ENCODE measurements around the gene TMEM163.

The TMEM163 gene

GRCh38 chr2:134739879-134740301 is 21.1 kb upstream of the TMEM163 start:
- no peak overlapping the region for H3K27ac ChIP-seq (ENCODE audit: low read length)
- H3K9me3 ChIP-seq (ENCODE audit: control insufficient read depth, insufficient read depth, low read length), result no peaks in the 10 kb centered on the region
- no CpG with 5 or more reads among the region's 6 CpGs for WGBS (ENCODE audit: insufficient coverage, insufficient read length)
- no peaks in the 10 kb centered on the region for H3K27me3 ChIP-seq (ENCODE audit: control insufficient read depth, insufficient read depth, low read length)
- no peaks in the 10 kb centered on the region for H3K36me3 ChIP-seq (ENCODE audit: control insufficient read depth, insufficient read depth, low read length)
- no peak overlapping the region for H3K4me3 ChIP-seq (ENCODE audit: low read length)
- DNase-seq (ENCODE audit: low read depth, low spot score), result no peak
- H3K4me1 ChIP-seq (ENCODE audit: control insufficient read depth, insufficient read depth, low read length), result no peaks in the 10 kb centered on the region

- Histone ChIP-seq H3K4me1 (ENCODE audit: control insufficient read depth, insufficient read depth, low read length) (no peaks in the 10 kb centered on the region), H3K4me3 (ENCODE audit: low read length) (no peak overlapping the region), H3K36me3 (ENCODE audit: control insufficient read depth, insufficient read depth, low read length) (no peaks in the 10 kb centered on the region), H3K27me3 (ENCODE audit: control insufficient read depth, insufficient read depth, low read length) (no peaks in the 10 kb centered on the region), H3K27ac (ENCODE audit: low read length) (no peak overlapping the region), H3K9me3 (ENCODE audit: control insufficient read depth, insufficient read depth, low read length) (no peaks in the 10 kb centered on the region)
- no peak for DNase-seq (ENCODE audit: low read depth, low spot score)
- WGBS (ENCODE audit: insufficient coverage, insufficient read length), result no CpG with 5 or more reads among the region's 1 CpG
Measured at GRCh38 chr2:134739236-134739878, 20.6 kb upstream of the TMEM163 start.

DNA sequence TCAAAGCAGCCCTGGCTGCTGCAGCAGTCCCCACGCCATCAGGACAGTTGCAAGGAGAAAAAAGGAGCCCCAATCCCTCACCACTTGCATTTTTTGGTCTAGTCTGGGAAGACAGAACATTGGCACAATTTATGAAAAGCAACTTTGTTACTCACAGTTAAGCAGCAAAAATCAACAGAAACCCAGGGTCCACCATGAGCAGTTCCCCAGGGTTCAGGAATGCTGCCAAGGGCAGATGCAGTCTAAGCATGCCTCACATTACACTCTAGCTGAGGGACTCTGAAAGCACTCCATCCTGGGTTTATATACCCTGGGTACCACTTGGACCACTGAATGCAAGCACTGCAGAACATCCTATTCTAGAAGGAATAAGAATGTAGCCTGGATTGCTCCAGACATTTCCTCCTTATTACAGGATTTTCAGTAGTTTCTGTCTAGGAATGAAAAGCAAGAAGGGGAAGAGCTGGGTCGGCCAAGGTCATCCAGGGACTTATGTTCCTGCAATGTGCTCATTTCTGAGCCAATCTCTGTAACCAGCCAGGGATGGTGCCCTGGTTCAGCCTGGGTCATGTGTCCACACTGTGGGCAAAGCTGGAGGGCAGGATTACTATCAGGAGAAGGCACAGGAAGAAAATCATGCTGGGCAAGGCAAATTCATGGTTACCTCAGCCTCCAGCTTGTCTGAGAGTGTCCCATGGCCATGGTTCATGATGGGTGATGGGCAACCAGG is 19.5 kb upstream of the TMEM163 start:
- Histone ChIP-seq H3K27ac (ENCODE audit: low read length) (no peak overlapping the region), H3K27me3 (ENCODE audit: control insufficient read depth, insufficient read depth, low read length) (no peaks in the 10 kb centered on the region), H3K9me3 (ENCODE audit: control insufficient read depth, insufficient read depth, low read length) (no peaks in the 10 kb centered on the region), H3K4me1 (ENCODE audit: control insufficient read depth, insufficient read depth, low read length) (no peaks in the 10 kb centered on the region), H3K36me3 (ENCODE audit: control insufficient read depth, insufficient read depth, low read length) (no peaks in the 10 kb centered on the region), H3K4me3 (ENCODE audit: low read length) (no peak overlapping the region)
- WGBS (ENCODE audit: insufficient coverage, insufficient read length), result no CpG with 5 or more reads among the region's 2 CpGs
- DNase-seq (ENCODE audit: low read depth, low spot score), result no peak

- no CpG with 5 or more reads among the region's 5 CpGs for WGBS (ENCODE audit: insufficient coverage, insufficient read length)
- Histone ChIP-seq H3K27me3 (ENCODE audit: control insufficient read depth, insufficient read depth, low read length) (no peaks in the 10 kb centered on the region), H3K4me1 (ENCODE audit: control insufficient read depth, insufficient read depth, low read length) (no peaks in the 10 kb centered on the region), H3K4me3 (ENCODE audit: low read length) (no peak overlapping the region), H3K27ac (ENCODE audit: low read length) (no peak overlapping the region), H3K36me3 (ENCODE audit: control insufficient read depth, insufficient read depth, low read length) (no peaks in the 10 kb centered on the region), H3K9me3 (ENCODE audit: control insufficient read depth, insufficient read depth, low read length) (no peaks in the 10 kb centered on the region)
- no peak for DNase-seq (ENCODE audit: low read depth, low spot score)
Measured at GRCh38 chr2:134737671-134738070, 18.9 kb upstream of the TMEM163 start.

DNA sequence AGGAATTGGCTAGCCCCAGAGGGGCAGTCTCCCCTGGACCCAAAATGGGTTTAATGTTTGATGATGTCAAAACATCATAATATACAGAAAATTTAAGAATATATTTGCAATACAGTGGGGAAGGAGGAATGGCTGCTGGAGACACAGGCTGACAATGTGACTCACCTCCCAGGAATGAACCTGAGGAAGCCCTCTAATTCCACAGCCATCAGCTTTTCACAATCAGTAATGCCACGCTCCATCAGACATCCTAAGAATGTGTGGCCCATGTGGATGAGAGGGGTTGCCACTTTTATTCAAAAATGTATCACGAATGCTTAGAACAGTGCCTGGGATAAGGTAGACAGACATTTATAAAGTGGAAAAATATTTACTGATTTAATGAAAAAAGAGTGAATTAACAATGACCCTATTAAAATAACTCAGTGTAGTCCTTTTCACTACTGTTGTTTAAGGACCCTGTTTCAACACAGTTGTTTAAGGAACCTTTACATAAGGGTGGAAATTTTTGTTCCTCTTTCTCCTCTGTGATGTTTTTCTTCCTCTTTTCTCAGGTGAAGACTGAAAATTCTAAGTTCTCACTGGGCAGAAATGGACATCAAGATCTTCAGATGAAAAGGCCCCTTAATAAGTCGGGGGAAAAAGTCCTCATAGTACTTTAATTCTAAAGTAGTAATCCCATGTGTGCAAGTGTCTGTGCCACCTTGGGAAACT is 17.5 kb upstream of the TMEM163 start:
- H3K36me3 ChIP-seq (ENCODE audit: control insufficient read depth, insufficient read depth, low read length), result no peaks in the 10 kb centered on the region
- H3K27me3 ChIP-seq (ENCODE audit: control insufficient read depth, insufficient read depth, low read length), result no peaks in the 10 kb centered on the region
- H3K4me3 ChIP-seq (ENCODE audit: low read length), result no peak overlapping the region
- no peak overlapping the region for H3K27ac ChIP-seq (ENCODE audit: low read length)
- no peaks in the 10 kb centered on the region for H3K9me3 ChIP-seq (ENCODE audit: control insufficient read depth, insufficient read depth, low read length)
- no peak for DNase-seq (ENCODE audit: low read depth, low spot score)
- no CpG with 5 or more reads among the region's 3 CpGs for WGBS (ENCODE audit: insufficient coverage, insufficient read length)
- H3K4me1 ChIP-seq (ENCODE audit: control insufficient read depth, insufficient read depth, low read length), result no peaks in the 10 kb centered on the region

GRCh38 chr2:134728163-134728562 is 9.4 kb upstream of the TMEM163 start:
- DNase-seq (ENCODE audit: low read depth, low spot score), result no peak
- no peak overlapping the region for H3K4me3 ChIP-seq (ENCODE audit: low read length)
- H3K27ac ChIP-seq (ENCODE audit: low read length), result no peak overlapping the region
- no peaks in the 10 kb centered on the region for H3K4me1 ChIP-seq (ENCODE audit: control insufficient read depth, insufficient read depth, low read length)
- H3K9me3 ChIP-seq (ENCODE audit: control insufficient read depth, insufficient read depth, low read length), result no peaks in the 10 kb centered on the region
- WGBS (ENCODE audit: insufficient coverage, insufficient read length), result no CpG with 5 or more reads among the region's 3 CpGs
- H3K36me3 ChIP-seq (ENCODE audit: control insufficient read depth, insufficient read depth, low read length), result no peaks in the 10 kb centered on the region
- H3K27me3 ChIP-seq (ENCODE audit: control insufficient read depth, insufficient read depth, low read length), result no peaks in the 10 kb centered on the region

- no peak overlapping the region for H3K27ac ChIP-seq (ENCODE audit: low read length)
- H3K9me3 ChIP-seq (ENCODE audit: control insufficient read depth, insufficient read depth, low read length), result no peaks in the 10 kb centered on the region
- no peak overlapping the region for H3K4me3 ChIP-seq (ENCODE audit: low read length)
- H3K4me1 ChIP-seq (ENCODE audit: control insufficient read depth, insufficient read depth, low read length), result no peaks in the 10 kb centered on the region
- no peaks in the 10 kb centered on the region for H3K36me3 ChIP-seq (ENCODE audit: control insufficient read depth, insufficient read depth, low read length)
- no peak for DNase-seq (ENCODE audit: low read depth, low spot score)
- H3K27me3 ChIP-seq (ENCODE audit: control insufficient read depth, insufficient read depth, low read length), result no peaks in the 10 kb centered on the region
- WGBS (ENCODE audit: insufficient coverage, insufficient read length), result no CpG with 5 or more reads among the region's 4 CpGs
Measured at GRCh38 chr2:134727385-134727784, 8.6 kb upstream of the TMEM163 start.

- DNase-seq (ENCODE audit: low read depth, low spot score), result no peak
- H3K4me1 ChIP-seq (ENCODE audit: control insufficient read depth, insufficient read depth, low read length), result no peaks in the 10 kb centered on the region
- H3K27ac ChIP-seq (ENCODE audit: low read length), result no peak overlapping the region
- no peak overlapping the region for H3K4me3 ChIP-seq (ENCODE audit: low read length)
- no peaks in the 10 kb centered on the region for H3K9me3 ChIP-seq (ENCODE audit: control insufficient read depth, insufficient read depth, low read length)
- H3K27me3 ChIP-seq (ENCODE audit: control insufficient read depth, insufficient read depth, low read length), result no peaks in the 10 kb centered on the region
- H3K36me3 ChIP-seq (ENCODE audit: control insufficient read depth, insufficient read depth, low read length), result no peaks in the 10 kb centered on the region
Measured at GRCh38 chr2:134726645-134727044, 7.8 kb upstream of the TMEM163 start.

DNA sequence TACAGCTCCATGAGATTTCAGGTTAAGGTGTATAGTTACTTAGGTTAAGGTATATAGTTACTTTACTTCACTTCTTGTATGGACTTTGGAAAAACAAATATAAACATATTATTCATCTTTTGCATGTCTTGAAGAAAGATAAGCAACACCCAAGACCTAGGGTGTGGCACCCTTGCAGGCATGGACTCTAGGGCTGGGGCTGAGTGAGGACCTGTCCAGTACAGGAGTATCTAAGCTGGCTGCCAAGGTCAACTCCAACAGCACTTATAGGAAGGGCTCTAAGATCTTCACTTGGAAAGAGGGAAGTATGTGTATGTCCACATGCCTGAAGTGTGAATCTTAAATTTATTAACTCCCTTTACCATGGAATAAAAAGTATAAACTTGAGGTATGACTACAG is 7.1 kb upstream of the TMEM163 start:
- no peaks in the 10 kb centered on the region for H3K36me3 ChIP-seq (ENCODE audit: control insufficient read depth, insufficient read depth, low read length)
- no peaks in the 10 kb centered on the region for H3K4me1 ChIP-seq (ENCODE audit: control insufficient read depth, insufficient read depth, low read length)
- no peak overlapping the region for H3K4me3 ChIP-seq (ENCODE audit: low read length)
- H3K27ac ChIP-seq (ENCODE audit: low read length), result no peak overlapping the region
- no peaks in the 10 kb centered on the region for H3K9me3 ChIP-seq (ENCODE audit: control insufficient read depth, insufficient read depth, low read length)
- H3K27me3 ChIP-seq (ENCODE audit: control insufficient read depth, insufficient read depth, low read length), result no peaks in the 10 kb centered on the region
- no peak for DNase-seq (ENCODE audit: low read depth, low spot score)

GRCh38 chr2:134724341-134724740 is 5.5 kb upstream of the TMEM163 start:
- no peaks in the 10 kb centered on the region for H3K4me1 ChIP-seq (ENCODE audit: control insufficient read depth, insufficient read depth, low read length)
- no peak for DNase-seq (ENCODE audit: low read depth, low spot score)
- peaks cover 13% of the 10 kb centered on the region for H3K27me3 ChIP-seq (ENCODE audit: control insufficient read depth, insufficient read depth, low read length)
- no CpG with 5 or more reads among the region's 1 CpG for WGBS (ENCODE audit: insufficient coverage, insufficient read length)
- H3K4me3 ChIP-seq (ENCODE audit: low read length), result no peak overlapping the region
- H3K27ac ChIP-seq (ENCODE audit: low read length), result no peak overlapping the region
- no peaks in the 10 kb centered on the region for H3K9me3 ChIP-seq (ENCODE audit: control insufficient read depth, insufficient read depth, low read length)
- H3K36me3 ChIP-seq (ENCODE audit: control insufficient read depth, insufficient read depth, low read length), result no peaks in the 10 kb centered on the region

Measured in iPS DF 6.9 (cell line).